Gastrocnemius medialis (tissue), 4 donors: ENCODE measurements around the gene GCH1.

Source experiments
- CTCF ChIP-seq, 5 experiments: fragments of 450-650 bp in 3 of 5; fragments of 200-600 bp in 2 of 5; sonication (generic) in 2 of 5; IDR thresholded peaks in 4 of 5; conservative IDR thresholded peaks in 1 of 5; 1 replicate in 4 of 5; 2 replicates in 1 of 5; pipeline ENCODE4 v1.5.1; 2016 to 2019; ENCODE audit warnings: antibody characterized with exemption in 5 of 5, mild to moderate bottlenecking in 3 of 5, moderate library complexity in 3 of 5
- POLR2A ChIP-seq, 2 donors: fragments of 450-650 bp; IDR thresholded peaks; one replicate each; pipeline ENCODE4 v1.6.1; 2017; ENCODE audit warnings: antibody characterized with exemption in 2 of 2, mild to moderate bottlenecking in 2 of 2, moderate library complexity in 2 of 2

- TF ChIP-seq CTCF (IDR thresholded peaks at IDR 0.05 in 4 of 5, conservative IDR thresholded peaks at IDR 0.05 in 1 of 5) (no peak), POLR2A (IDR thresholded peaks at IDR 0.05) (no peak)
Observed at GRCh38 chr14:54807428-54807827, 95.2 kb downstream of the GCH1 start.
